HCT116 (cell line): ENCODE measurements around the gene DEFB132. TPM values are rescaled to one million over a fixed set of nuclear protein-coding genes. Genes with fewer than 3 reads are reported as not detected.

ENCODE experiments used
- ATAC-seq: fragments of 200-7000 bp; cut with Tn5 transposase; 2 replicates; pipeline ENCODE4 v1.9.1; 2020; ENCODE audit warnings: mild to moderate bottlenecking, moderate library complexity
- BruUV-seq: library from RNA; stranded (reverse); fragments of 400-500 nt; replicated peaks from 2 replicates; lab custom pipeline; 2021; lab: Mats Ljungman, UMichigan
- CTCF ChIA-PET: fragments of 300-600 bp; sonication (Branson Sonifier 250); formaldehyde crosslinking; loops from one replicate; lab custom pipeline; 2021; ENCODE audit warnings: antibody characterized with exemption; lab: Charles Lee
- POLR2A ChIA-PET: fragments of 300-600, 350-600 bp; sonication (Branson Sonifier 250); formaldehyde crosslinking; loops from one replicate; lab custom pipeline; 2021; ENCODE audit warnings: antibody characterized with exemption; lab: Charles Lee
- RAD21 ChIA-PET, 2 experiments: fragments of 300-600 bp; sonication (Branson Sonifier 250); formaldehyde crosslinking; loops; one replicate each; lab custom pipeline; 2023; ENCODE audit warnings: low total read pairs in 2 of 2; ENCODE audit not compliant: uncharacterized antibody in 2 of 2, unreplicated experiment in 2 of 2, low non-redundant PET in 1 of 2; lab: Charles Lee
- DNase-seq: peaks from one replicate; pipeline ENCODE4 v3.0.0-alpha.2; 2010; ENCODE audit warnings: low read depth, low spot score
- H2AFZ ChIP-seq: fragments of 200-600 bp; shearing (Covaris generic), sonication (generic); 2 replicates; pipeline ENCODE4 v1.6.1; 2017; ENCODE audit warnings: low read depth, mixed run types, mixed read lengths, antibody characterized with exemption, low read length; ENCODE audit not compliant: poor library complexity, severe bottlenecking
- H3K27ac ChIP-seq: 2 replicates; pipeline ENCODE4 v1.5.1; 2012; ENCODE audit warnings: low read depth, low read length
- H3K27me3 ChIP-seq: fragments of 200-600 bp; sonication (generic); 2 replicates; pipeline ENCODE4 v1.6.1; 2016; ENCODE audit warnings: mixed run types, low read length, mixed read lengths; ENCODE audit not compliant: insufficient read depth
- H3K36me3 ChIP-seq, 2 experiments: fragments of 200-500 bp in 1 of 2; fragments of 200-600 bp in 1 of 2; sonication (Bioruptor generic) in 1 of 2; sonication (generic) in 1 of 2; 2 replicates each; pipeline versions ENCODE4 v1.5.1 to v1.6.1; 2014 to 2016; ENCODE audit warnings: low read length in 2 of 2, inconsistent platforms in 1 of 2, mixed read lengths in 1 of 2, mixed run types in 1 of 2; ENCODE audit not compliant: insufficient read depth in 2 of 2, control insufficient read depth in 1 of 2
- H3K4me1 ChIP-seq, 2 experiments: fragments of 200-600 bp in 1 of 2; sonication (generic) in 1 of 2; 2 replicates each; pipeline versions ENCODE4 v1.5.1 to v1.6.1; 2012 to 2017; ENCODE audit warnings: low read length in 2 of 2, inconsistent platforms in 1 of 2, mild to moderate bottlenecking in 1 of 2, mixed read lengths in 1 of 2, mixed run types in 1 of 2, moderate library complexity in 1 of 2; ENCODE audit not compliant: insufficient read depth in 2 of 2, control insufficient read depth in 1 of 2
- H3K4me2 ChIP-seq: fragments of 200-600 bp; sonication (generic); 2 replicates; pipeline ENCODE4 v1.6.1; 2017; ENCODE audit warnings: mixed run types, low read length, mixed read lengths
- H3K4me3 ChIP-seq, 2 experiments: fragments of 200-600 bp in 1 of 2; sonication (generic) in 1 of 2; replicated peaks in 1 of 2; 2 replicates each; pipeline ENCODE4 v1.5.1; 2011 to 2016; ENCODE audit warnings: low read length in 2 of 2, control low read depth in 1 of 2, low read depth in 1 of 2, mild to moderate bottlenecking in 1 of 2, mixed read lengths in 1 of 2, mixed run types in 1 of 2
- H3K79me2 ChIP-seq: fragments of 200-600 bp; sonication (generic); 2 replicates; pipeline ENCODE4 v1.6.1; 2017; ENCODE audit warnings: mild to moderate bottlenecking, mixed run types, low read length, moderate library complexity, mixed read lengths; ENCODE audit not compliant: insufficient read depth
- H3K9ac ChIP-seq: fragments of 200-600 bp; sonication (generic); 2 replicates; pipeline ENCODE4 v1.6.1; 2016; ENCODE audit warnings: low read length, mixed read lengths
- H3K9me2 ChIP-seq: fragments of 200-600 bp; sonication (generic), shearing (Covaris generic); 2 replicates; pipeline ENCODE4 v1.6.1; 2017; ENCODE audit warnings: mixed run types, mild to moderate bottlenecking, moderate library complexity; ENCODE audit not compliant: insufficient read depth
- H3K9me3 ChIP-seq, 2 experiments: fragments of 200-500 bp in 1 of 2; fragments of 200-600 bp in 1 of 2; sonication (Bioruptor generic) in 1 of 2; sonication (generic) in 1 of 2; 2 replicates each; pipeline ENCODE4 v1.6.1; 2014 to 2017; ENCODE audit warnings: low read length in 2 of 2, mixed read lengths in 2 of 2, inconsistent platforms in 1 of 2, low read depth in 1 of 2, mild to moderate bottlenecking in 1 of 2, mixed run types in 1 of 2, moderate library complexity in 1 of 2; ENCODE audit not compliant: control insufficient read depth in 1 of 2, insufficient read depth in 1 of 2
- H4K20me1 ChIP-seq: fragments of 200-600 bp; sonication (generic), shearing (Covaris generic); 2 replicates; pipeline ENCODE4 v1.6.1; 2017; ENCODE audit warnings: mixed run types, mild to moderate bottlenecking, moderate library complexity; ENCODE audit not compliant: insufficient read depth
- CTCF ChIP-seq, 3 experiments: fragments of 200-600 bp in 1 of 3; sonication (generic) in 1 of 3; IDR thresholded peaks in 2 of 3; conservative IDR thresholded peaks in 1 of 3; 2 replicates each; pipeline ENCODE4 v1.5.1; 2012 to 2017; ENCODE audit warnings: low read depth in 2 of 3, low read length in 2 of 3, antibody characterized with exemption in 1 of 3, borderline replicate concordance in 1 of 3, control low read depth in 1 of 3, mild to moderate bottlenecking in 1 of 3, mixed read lengths in 1 of 3, mixed run types in 1 of 3, moderate library complexity in 1 of 3; ENCODE audit not compliant: insufficient read depth in 1 of 3
- EGR1 ChIP-seq: IDR thresholded peaks from 2 replicates; pipeline ENCODE4 v1.6.1; 2012; ENCODE audit warnings: low read depth
- EZH2 ChIP-seq: fragments of 200-600 bp; sonication (generic); IDR thresholded peaks from 2 replicates; pipeline ENCODE4 v1.6.1; 2017; ENCODE audit warnings: antibody characterized with exemption, mixed run types
- FOSL1 ChIP-seq: IDR thresholded peaks from 2 replicates; pipeline ENCODE4 v1.6.1; 2012; ENCODE audit warnings: low read depth
- JUND ChIP-seq: IDR thresholded peaks from 2 replicates; pipeline ENCODE4 v1.6.1; 2012
- POLR2AphosphoS5 ChIP-seq: IDR thresholded peaks from 2 replicates; pipeline ENCODE4 v1.6.1; 2011; ENCODE audit warnings: mild to moderate bottlenecking, low read depth, low read length, moderate library complexity
- RAD21 ChIP-seq: IDR thresholded peaks from 2 replicates; pipeline ENCODE4 v1.6.1; 2012; ENCODE audit warnings: low read depth, mild to moderate bottlenecking
- REST ChIP-seq: IDR thresholded peaks from 2 replicates; pipeline ENCODE4 v1.6.1; 2012; ENCODE audit warnings: low read depth
- SIN3A ChIP-seq: IDR thresholded peaks from 2 replicates; pipeline ENCODE4 v1.6.1; 2012; ENCODE audit warnings: low read depth
- SRF ChIP-seq: IDR thresholded peaks from 2 replicates; pipeline ENCODE4 v1.6.1; 2012; ENCODE audit warnings: low read depth
- TCF7L2 ChIP-seq: IDR thresholded peaks from 2 replicates; pipeline ENCODE4 v1.7.0; 2011; ENCODE audit warnings: borderline replicate concordance, inconsistent platforms; ENCODE audit not compliant: insufficient read depth, insufficient read length; ENCODE audit errors: extremely low read depth
- intact Hi-C: fragments of 100-400 bp; cut with micrococcal nuclease; formaldehyde crosslinking; loops from 2 replicates; pipeline ENCODE4 v1.10.0; 2022
- total RNA-seq: library from RNA; stranded (reverse); gene quantifications from one replicate; pipeline ENCODE4 v1.2.1, GENCODE V29; 2021; ENCODE audit not compliant: unreplicated experiment
- TF ChIP-seq, protein P1 (sequence below): IDR thresholded peaks from 2 replicates; pipeline ENCODE4 v1.6.1; 2012
- TF ChIP-seq, protein P2 (sequence below): IDR thresholded peaks from 2 replicates; pipeline ENCODE4 v1.6.1; 2011; ENCODE audit warnings: mild to moderate bottlenecking, low read length, moderate library complexity; ENCODE audit not compliant: insufficient replicate concordance; ENCODE audit errors: extremely low read depth

DEFB132 gene
- total RNA-seq, 1 experiment from 2014 or later: not detected

DNA sequence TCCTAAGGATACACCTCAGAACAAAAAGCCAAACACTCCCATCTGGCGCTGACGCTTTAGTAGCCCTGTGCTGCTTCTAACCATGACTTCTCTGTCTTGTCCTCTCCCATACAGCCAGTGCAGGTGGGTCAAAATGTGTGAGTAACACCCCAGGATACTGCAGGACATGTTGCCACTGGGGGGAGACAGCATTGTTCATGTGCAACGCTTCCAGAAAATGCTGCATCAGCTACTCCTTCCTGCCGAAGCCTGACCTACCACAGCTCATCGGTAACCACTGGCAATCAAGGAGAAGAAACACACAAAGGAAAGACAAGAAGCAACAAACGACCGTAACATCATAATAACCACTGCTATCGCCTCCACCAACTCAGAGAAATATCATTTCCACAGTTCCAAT lies 1.4 kb downstream of the DEFB132 start:
- ChIA-PET POLR2A (no interaction called here), RAD21 (interaction anchor here in 1 of 2 experiments (0.7 kb wide), 1 partner anchor 141 kb away, joined by 4 read pairs; no protein-coding TSS in a partner anchor)
- intact Hi-C loops: no loop called here
- Histone ChIP-seq H3K4me1 (no peaks in the 10 kb centered on the region; a peak in 1 of 4 replicates), H3K9ac (no peak overlapping the region), H2AFZ (peak overlapping the region; percentile 48), H3K9me3 (no peaks in the 10 kb centered on the region), H3K4me2 (no peak overlapping the region), H3K9me2 (no peaks in the 10 kb centered on the region)
- BruUV-seq: no TSS peak
- ATAC-seq: peak; percentile 89
- TF ChIP-seq EZH2 (no peak), EGR1 (no peak), TCF7L2 (no peak), RAD21 (peak; percentile 48), SRF (no peak), JUND (no peak), CTCF (IDR thresholded peaks at IDR 0.05 in 2 of 3, conservative IDR thresholded peaks at IDR 0.05 in 1 of 3; ENCODE audit: borderline replicate concordance in 1 of 3, insufficient read depth in 1 of 3, low read depth in 2 of 3, low read length in 2 of 3) (peak; percentile 26 to 46 (median 45); a peak in 4 of 6 replicates), REST (no peak), FOSL1 (no peak), SIN3A (no peak), POLR2AphosphoS5 (no peak)
- TF ChIP-seq, protein P1, sequence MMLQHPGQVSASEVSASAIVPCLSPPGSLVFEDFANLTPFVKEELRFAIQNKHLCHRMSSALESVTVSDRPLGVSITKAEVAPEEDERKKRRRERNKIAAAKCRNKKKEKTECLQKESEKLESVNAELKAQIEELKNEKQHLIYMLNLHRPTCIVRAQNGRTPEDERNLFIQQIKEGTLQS: no peak
- TF ChIP-seq, protein P2, sequence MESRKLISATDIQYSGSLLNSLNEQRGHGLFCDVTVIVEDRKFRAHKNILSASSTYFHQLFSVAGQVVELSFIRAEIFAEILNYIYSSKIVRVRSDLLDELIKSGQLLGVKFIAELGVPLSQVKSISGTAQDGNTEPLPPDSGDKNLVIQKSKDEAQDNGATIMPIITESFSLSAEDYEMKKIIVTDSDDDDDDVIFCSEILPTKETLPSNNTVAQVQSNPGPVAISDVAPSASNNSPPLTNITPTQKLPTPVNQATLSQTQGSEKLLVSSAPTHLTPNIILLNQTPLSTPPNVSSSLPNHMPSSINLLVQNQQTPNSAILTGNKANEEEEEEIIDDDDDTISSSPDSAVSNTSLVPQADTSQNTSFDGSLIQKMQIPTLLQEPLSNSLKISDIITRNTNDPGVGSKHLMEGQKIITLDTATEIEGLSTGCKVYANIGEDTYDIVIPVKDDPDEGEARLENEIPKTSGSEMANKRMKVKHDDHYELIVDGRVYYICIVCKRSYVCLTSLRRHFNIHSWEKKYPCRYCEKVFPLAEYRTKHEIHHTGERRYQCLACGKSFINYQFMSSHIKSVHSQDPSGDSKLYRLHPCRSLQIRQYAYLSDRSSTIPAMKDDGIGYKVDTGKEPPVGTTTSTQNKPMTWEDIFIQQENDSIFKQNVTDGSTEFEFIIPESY: no peak
- TF ChIP-seq, all 23 proteins: peak for 2
- Histone ChIP-seq H4K20me1 (no peaks in the 10 kb centered on the region), H3K27ac (no peak overlapping the region), H3K36me3 (no peaks in the 10 kb centered on the region), H3K79me2 (no peaks in the 10 kb centered on the region), H3K27me3 (no peaks in the 10 kb centered on the region; the same call in 1 of the 2 replicates), H3K4me3 (no peak overlapping the region)
- CTCF ChIA-PET: interaction anchor here (0.9 kb wide), 1 partner anchor 480 kb away, joined by 3 read pairs; no protein-coding TSS in a partner anchor
- peak; percentile 33 for DNase-seq
